GM12891 (cell line): ENCODE measurements around the gene ST7.
"Not testable (repeated sequence)": the region's sequence is repeated elsewhere in the genome, so short reads cannot be mapped to it uniquely, and the experiment has no call there.

Experiments
- DNase-seq: peaks from one replicate; pipeline ENCODE4 v3.0.0; 2011; ENCODE audit warnings: low spot score; ENCODE audit not compliant: insufficient read length
- FAIRE-seq: peaks from 2 replicates; lab custom pipeline; 2011; peaks lifted over from hg19 to GRCh38; lab: Jason Lieb, UNC
- PAX5 ChIP-seq: IDR thresholded peaks from 2 replicates; pipeline ENCODE4 v1.6.1; 2011; ENCODE audit warnings: low read length, moderate library complexity, mild to moderate bottlenecking; ENCODE audit not compliant: insufficient read depth, severe bottlenecking
- POLR2A ChIP-seq: IDR thresholded peaks from 2 replicates; pipeline ENCODE4 v1.6.1; 2011; ENCODE audit warnings: low read depth, low read length, control low read depth
- POLR2AphosphoS5 ChIP-seq: IDR thresholded peaks from 2 replicates; pipeline ENCODE4 v1.6.1; 2011; ENCODE audit warnings: low read depth, low read length, control low read depth
- POU2F2 ChIP-seq: IDR thresholded peaks from 2 replicates; pipeline ENCODE4 v1.6.1; 2011; ENCODE audit warnings: low read depth, mild to moderate bottlenecking, control low read depth, low read length, moderate library complexity
- SPI1 ChIP-seq: IDR thresholded peaks from 2 replicates; pipeline ENCODE4 v1.6.1; 2011; ENCODE audit warnings: low read depth, low read length, control low read depth
- TAF1 ChIP-seq: IDR thresholded peaks from 2 replicates; pipeline ENCODE4 v1.6.1; 2011; ENCODE audit warnings: low read depth, low read length, control low read depth

ST7 gene

DNA sequence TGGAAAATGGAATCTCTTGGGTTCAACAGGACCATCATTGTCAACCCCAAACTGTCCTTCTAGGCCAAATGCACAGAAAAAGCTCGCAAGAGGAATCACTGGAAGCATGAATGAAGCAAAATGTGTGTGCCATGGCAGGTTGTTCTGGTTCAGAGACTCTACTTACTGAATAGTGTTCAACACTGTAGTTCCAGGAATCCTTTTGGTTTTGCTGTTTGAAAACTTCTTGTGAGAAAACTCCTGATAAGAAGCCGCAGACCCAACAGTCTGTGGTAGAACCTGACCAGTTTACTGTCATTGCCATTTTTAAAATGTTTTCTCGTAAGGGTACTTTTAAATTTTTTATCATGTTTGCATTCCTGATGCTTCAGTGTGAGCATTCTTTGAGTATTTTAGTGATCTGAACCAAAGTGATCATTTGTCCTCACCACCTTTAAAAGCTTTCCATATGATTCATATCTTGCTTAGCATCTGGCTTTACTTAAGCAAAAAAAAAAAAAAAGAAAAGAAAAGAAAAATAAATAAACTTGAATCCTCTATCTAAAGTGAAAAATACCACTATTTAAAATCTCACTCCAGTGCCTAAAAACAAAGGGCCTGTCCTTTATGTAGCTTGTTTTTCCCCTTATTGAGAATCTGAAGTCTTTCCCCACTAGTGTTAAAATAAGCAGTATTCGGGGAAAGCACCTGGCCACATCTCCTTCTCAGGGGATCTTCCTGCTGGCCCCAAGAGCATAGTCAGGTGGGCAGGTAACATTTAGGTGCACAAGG is 277.2 kb downstream of the ST7 start:
- FAIRE-seq (no peak), DNase-seq (no peak)
- TF ChIP-seq POU2F2, result no peak
- no peak for TF ChIP-seq PAX5
- no peak for TF ChIP-seq POLR2AphosphoS5
- TF ChIP-seq SPI1, result no peak
- TF ChIP-seq TAF1, result no peak
- TF ChIP-seq POLR2A, result no peak

DNA sequence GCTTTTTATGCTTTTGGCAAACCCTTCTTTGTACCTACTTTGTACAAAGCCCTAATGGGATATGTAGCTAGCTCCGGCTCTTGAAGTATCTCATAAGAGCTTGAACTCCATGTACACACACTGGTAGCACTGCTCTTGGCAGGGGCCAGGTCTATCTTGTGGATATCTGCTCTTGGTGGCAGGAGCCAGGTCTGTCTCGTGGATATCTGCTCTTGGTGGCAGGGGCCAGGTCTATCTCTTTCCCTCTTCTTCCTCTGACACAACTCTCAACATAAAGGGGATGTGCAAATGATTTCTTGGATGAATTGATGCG is 277.7 kb downstream of the ST7 start:
- no peak for FAIRE-seq

DNA sequence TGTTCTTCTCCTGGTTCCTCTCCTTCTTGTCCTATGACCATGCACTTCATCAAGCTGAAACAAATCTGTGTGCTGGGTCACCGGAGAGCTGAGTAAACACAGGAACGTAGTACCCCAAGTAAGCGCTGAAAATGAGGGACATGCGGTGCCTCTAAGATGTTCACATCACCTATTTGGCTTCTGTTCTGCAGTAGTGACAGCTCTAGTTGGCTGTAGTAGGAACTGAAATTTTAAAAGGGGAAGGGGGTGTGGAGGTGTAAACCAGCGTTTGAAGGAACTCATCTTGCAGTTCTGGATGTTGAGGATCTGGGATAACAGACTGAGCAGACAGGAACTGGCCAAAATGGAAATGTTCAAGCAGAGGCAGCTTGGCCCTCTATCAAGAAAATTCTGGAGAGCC is 284.3 kb downstream of the ST7 start:
- TF ChIP-seq TAF1 (no peak), SPI1 (peak; percentile 75), POLR2A (no peak), PAX5 (no peak)
- DNase-seq (no peak), FAIRE-seq (peak; percentile 43)

More for the DNA sequence above, 277.7 kb downstream of the ST7 start:
- no peak for DNase-seq
- TF ChIP-seq SPI1 (no peak), POLR2AphosphoS5 (peak; percentile 54; the same call in 1 of the 2 replicates)

DNA sequence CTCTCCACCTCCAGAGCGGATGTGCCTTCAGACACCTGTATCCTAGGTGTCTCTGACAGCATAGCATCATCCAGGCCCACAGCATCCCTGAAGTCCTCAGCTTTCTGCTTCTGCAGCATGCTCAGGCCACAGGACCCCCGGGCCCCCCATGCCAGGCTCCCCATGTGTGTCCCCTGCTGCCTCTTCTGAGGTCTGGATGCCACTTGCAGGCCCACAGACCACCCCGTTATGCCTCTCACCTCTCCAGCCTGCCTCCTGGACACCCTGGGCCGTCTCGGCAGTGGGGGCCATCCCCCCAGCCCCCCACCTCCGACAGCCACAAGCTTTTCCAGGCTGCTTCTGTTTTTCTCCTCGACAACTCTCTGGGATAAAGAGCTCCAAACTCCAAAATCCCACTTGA is 285.2 kb downstream of the ST7 start:
- TF ChIP-seq POLR2A (no peak), PAX5 (no peak), SPI1 (no peak), POU2F2 (no peak), POLR2AphosphoS5 (no peak), TAF1 (no peak)
- no peak for FAIRE-seq
- DNase-seq, result no peak

- DNase-seq, result no peak
- no peak for FAIRE-seq
- TF ChIP-seq SPI1 (no peak), TAF1 (no peak), POLR2A (no peak), POLR2AphosphoS5 (no peak), PAX5 (no peak), POU2F2 (no peak)
These were observed 285.6 kb downstream of the ST7 start for GRCh38 chr7:117238937-117239336.

- no peak for FAIRE-seq
- TF ChIP-seq POLR2AphosphoS5 (no peak), POLR2A (no peak), SPI1 (no peak), POU2F2 (no peak), TAF1 (no peak), PAX5 (no peak)
- DNase-seq, result no peak
These were observed 287.8 kb downstream of the ST7 start for GRCh38 chr7:117241088-117241487.

DNA sequence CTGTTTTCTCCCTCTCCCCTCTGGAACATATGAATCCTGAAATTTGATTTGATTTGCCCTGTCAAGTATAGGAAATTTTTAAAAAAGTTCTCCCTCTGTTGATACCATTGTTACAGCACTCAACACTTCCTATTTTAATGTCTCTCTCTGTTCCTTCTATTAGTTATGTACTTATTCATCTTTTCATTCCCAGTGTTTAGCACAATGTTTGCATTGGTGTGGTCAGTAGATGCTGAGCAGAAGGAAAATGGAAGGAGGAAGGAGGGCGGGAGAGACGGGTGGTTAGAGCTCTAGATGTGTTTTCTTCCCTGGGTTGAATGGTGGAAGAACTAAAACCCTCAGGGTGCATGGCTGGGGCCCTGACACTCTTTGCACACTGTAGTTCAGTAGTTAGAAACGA is 290.1 kb downstream of the ST7 start:
- DNase-seq, result no peak
- no peak for TF ChIP-seq POLR2AphosphoS5
- no peak for TF ChIP-seq PAX5
- TF ChIP-seq TAF1, result no peak
- no peak for TF ChIP-seq POU2F2
- TF ChIP-seq POLR2A, result no peak
- TF ChIP-seq SPI1, result no peak
- FAIRE-seq, result no peak

- DNase-seq, FAIRE-seq: not testable (repeated sequence)
These were observed 292.4 kb downstream of the ST7 start for GRCh38 chr7:117245703-117246102.

DNA sequence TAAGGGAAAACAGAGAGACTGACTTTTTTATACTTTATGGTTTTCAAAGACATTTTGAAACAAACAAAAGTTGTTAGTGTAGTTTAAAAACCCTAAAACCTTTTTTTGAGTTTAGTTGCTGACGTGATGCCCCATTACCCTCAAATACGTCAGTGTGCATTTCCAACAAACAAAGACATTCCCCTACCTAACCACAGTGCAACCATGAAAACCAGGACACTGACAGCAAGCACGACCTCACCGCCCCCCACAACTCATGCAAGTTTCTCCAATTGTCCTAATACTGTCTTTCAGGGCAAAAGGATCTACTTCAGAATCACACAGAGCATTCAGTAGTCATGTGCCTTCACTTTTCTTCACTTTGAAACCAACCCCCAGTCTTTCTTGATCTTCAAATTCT is 294.5 kb downstream of the ST7 start:
- DNase-seq (no peak), FAIRE-seq (no peak)
- TF ChIP-seq POLR2AphosphoS5 (no peak), PAX5 (no peak), TAF1 (no peak), POU2F2 (no peak), SPI1 (no peak), POLR2A (no peak)

GRCh38 chr7:117248829-117249228 is 295.5 kb downstream of the ST7 start:
- no peak for TF ChIP-seq POLR2AphosphoS5
- TF ChIP-seq TAF1, result no peak
- no peak for TF ChIP-seq SPI1
- no peak for TF ChIP-seq PAX5
- TF ChIP-seq POLR2A, result no peak
- TF ChIP-seq POU2F2, result no peak
- DNase-seq (no peak), FAIRE-seq (no peak)

DNA sequence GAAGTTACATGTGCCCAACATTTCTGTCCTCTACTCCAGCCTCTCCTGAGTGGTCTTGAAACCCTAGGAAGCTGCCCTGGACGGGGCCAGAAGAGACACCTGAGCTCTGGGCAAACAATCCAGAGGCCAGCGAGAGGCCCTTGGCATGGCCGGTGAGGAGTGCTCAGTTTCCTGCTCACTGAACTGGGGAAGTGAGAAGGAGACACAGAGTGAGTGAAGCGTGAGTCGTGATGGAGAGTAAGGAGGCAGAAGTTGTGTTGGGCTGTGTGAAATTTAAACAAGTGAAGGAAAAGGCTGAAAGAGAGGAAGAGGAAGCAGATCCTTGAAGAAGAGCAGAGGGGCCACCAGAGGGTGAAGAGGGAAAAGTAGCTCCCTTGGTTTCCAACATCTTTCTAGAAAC is 296.4 kb downstream of the ST7 start:
- DNase-seq (no peak), FAIRE-seq (no peak)

More for the DNA sequence above, 296.4 kb downstream of the ST7 start:
- TF ChIP-seq POU2F2, result no peak
- 0 out of 2 replicates have a peak, but pooled peaks have one; percentile 15 for TF ChIP-seq SPI1
